HepG2 (cell line): ENCODE results near the gene CARHSP1. TPM values are rescaled to one million over a fixed set of nuclear protein-coding genes. Genes with fewer than 3 reads are reported as not detected.

Experiments used
- AKAP8 ChIP-seq: sonication (generic); formaldehyde crosslinking; IDR thresholded peaks from 2 replicates; pipeline ENCODE4 v1.5.1; 2020; ENCODE audit warnings: mild to moderate bottlenecking, missing genetic modification reagents
- BRD4 ChIP-seq: sonication (generic); formaldehyde crosslinking; IDR thresholded peaks from 2 replicates; pipeline ENCODE4 v1.4.0; 2020; ENCODE audit warnings: missing genetic modification reagents
- GATAD2A ChIP-seq: IDR thresholded peaks from 2 replicates; pipeline ENCODE4 v1.6.1; 2016
- HDAC2 ChIP-seq: sonication (generic); formaldehyde crosslinking; IDR thresholded peaks from 2 replicates; pipeline ENCODE4 v1.4.0; 2020; ENCODE audit warnings: missing genetic modification reagents
- HHEX ChIP-seq: IDR thresholded peaks from 2 replicates; pipeline ENCODE4 v1.6.1; 2016; ENCODE audit warnings: control low read depth
- KLF9 ChIP-seq: IDR thresholded peaks from 2 replicates; pipeline ENCODE4 v1.6.1; 2016; ENCODE audit warnings: low read depth
- MTA3 ChIP-seq: sonication (generic); formaldehyde crosslinking; IDR thresholded peaks from 2 replicates; pipeline ENCODE4 v1.4.0; 2020; ENCODE audit warnings: missing genetic modification reagents
- PCBP1 ChIP-seq: fragments of 200-400 bp; formaldehyde crosslinking; IDR thresholded peaks from 2 replicates; pipeline ENCODE4 v1.6.1; 2017; ENCODE audit warnings: mild to moderate bottlenecking, low read depth, low read length, borderline replicate concordance
- PRPF4 ChIP-seq: fragments of 200-400 bp; formaldehyde crosslinking; IDR thresholded peaks from 2 replicates; pipeline ENCODE4 v1.6.1; 2016; ENCODE audit warnings: low read length, low read depth; ENCODE audit not compliant: poor library complexity, severe bottlenecking
- SMAD3 ChIP-seq: sonication (generic); formaldehyde crosslinking; IDR thresholded peaks from 2 replicates; pipeline ENCODE4 v1.4.0; 2020; ENCODE audit warnings: missing genetic modification reagents
- TEAD3 ChIP-seq: optimal IDR thresholded peaks from 2 replicates; pipeline ENCODE3; 2016; ENCODE audit warnings: borderline replicate concordance
- TRIM24 ChIP-seq: sonication (generic); formaldehyde crosslinking; IDR thresholded peaks from 2 replicates; pipeline ENCODE4 v1.8.0; 2022; ENCODE audit warnings: mild to moderate bottlenecking, missing genetic modification reagents
- YEATS4 ChIP-seq: sonication (generic); formaldehyde crosslinking; IDR thresholded peaks from 2 replicates; pipeline ENCODE4 v1.4.0; 2020; ENCODE audit warnings: missing genetic modification reagents, borderline replicate concordance
- ZIK1 ChIP-seq: sonication (generic); formaldehyde crosslinking; IDR thresholded peaks from 2 replicates; pipeline ENCODE4 v1.5.0; 2020; ENCODE audit warnings: mild to moderate bottlenecking, low read depth, missing genetic modification reagents, borderline replicate concordance
- ZNF136 ChIP-seq: sonication (generic); formaldehyde crosslinking; IDR thresholded peaks from 2 replicates; pipeline ENCODE4 v1.8.1; 2022; ENCODE audit warnings: low read depth, mild to moderate bottlenecking, moderate library complexity, missing genetic modification reagents
- ZNF34 ChIP-seq: sonication (generic); formaldehyde crosslinking; IDR thresholded peaks from 2 replicates; pipeline ENCODE4 v1.4.0; 2020; ENCODE audit warnings: mild to moderate bottlenecking, missing genetic modification reagents, borderline replicate concordance
- ZNF432 ChIP-seq: sonication (generic); formaldehyde crosslinking; IDR thresholded peaks from 2 replicates; pipeline ENCODE4 v1.5.0; 2020; ENCODE audit warnings: missing genetic modification reagents, mild to moderate bottlenecking, borderline replicate concordance
- ZNF558 ChIP-seq: sonication (generic); formaldehyde crosslinking; IDR thresholded peaks from 2 replicates; pipeline ENCODE4 v1.9.0; 2022; ENCODE audit warnings: mild to moderate bottlenecking, missing genetic modification reagents, borderline replicate concordance
- polyA plus RNA-seq, 8 experiments: library from polyadenylated mRNA; depleted of rRNA in 3 of 8; stranded (reverse) in 7 of 8; unstranded in 1 of 8; fragments of >200 nt; fragmentation: Illumina TruSeq in 4 of 8; extraction: Trizol in 4 of 8; gene quantifications; 2 replicates each; pipeline versions ENCODE4 v1.2.1 to v1.2.3, GENCODE V29; 2011 to 2016; ENCODE audit warnings: low read depth in 4 of 8, missing spikeins in 1 of 8, mixed read lengths in 1 of 8; ENCODE audit not compliant: insufficient read depth in 1 of 8
- total RNA-seq, 5 experiments: library from RNA; depleted of rRNA; stranded (reverse); fragments of >200 nt; fragmentation: Illumina TruSeq; extraction: Trizol; gene quantifications; 2 replicates each; pipeline ENCODE4 v1.2.3, GENCODE V29; 2016; ENCODE audit warnings: low read depth in 1 of 5
- TF ChIP-seq, protein P1 (sequence below): sonication (generic); formaldehyde crosslinking; IDR thresholded peaks from 2 replicates; pipeline ENCODE4 v1.4.0; 2020; ENCODE audit warnings: missing genetic modification reagents
- TF ChIP-seq, protein P2 (sequence below): sonication (generic); formaldehyde crosslinking; IDR thresholded peaks from 2 replicates; pipeline ENCODE4 v1.4.0; 2020; ENCODE audit warnings: missing genetic modification reagents; ENCODE audit errors: not compliant biosample characterization
- TF ChIP-seq, protein P3 (sequence below), 2 experiments: sonication (generic) in 1 of 2; formaldehyde crosslinking in 1 of 2; IDR thresholded peaks; 2 replicates each; pipeline versions ENCODE4 v1.5.1 to v1.6.1; 2011 to 2020; ENCODE audit warnings: borderline replicate concordance in 1 of 2, low read depth in 1 of 2, low read length in 1 of 2, mild to moderate bottlenecking in 1 of 2, missing genetic modification reagents in 1 of 2, moderate library complexity in 1 of 2
- TF ChIP-seq, protein P4 (sequence below): IDR thresholded peaks from 2 replicates; pipeline ENCODE4 v1.6.1; 2016

Gene CARHSP1
- total and polyA plus RNA-seq, 2 of the 13 experiments (the other 11 are each of a cell fraction or from before 2014, with no cell fraction given) = 173 to 345 TPM

DNA sequence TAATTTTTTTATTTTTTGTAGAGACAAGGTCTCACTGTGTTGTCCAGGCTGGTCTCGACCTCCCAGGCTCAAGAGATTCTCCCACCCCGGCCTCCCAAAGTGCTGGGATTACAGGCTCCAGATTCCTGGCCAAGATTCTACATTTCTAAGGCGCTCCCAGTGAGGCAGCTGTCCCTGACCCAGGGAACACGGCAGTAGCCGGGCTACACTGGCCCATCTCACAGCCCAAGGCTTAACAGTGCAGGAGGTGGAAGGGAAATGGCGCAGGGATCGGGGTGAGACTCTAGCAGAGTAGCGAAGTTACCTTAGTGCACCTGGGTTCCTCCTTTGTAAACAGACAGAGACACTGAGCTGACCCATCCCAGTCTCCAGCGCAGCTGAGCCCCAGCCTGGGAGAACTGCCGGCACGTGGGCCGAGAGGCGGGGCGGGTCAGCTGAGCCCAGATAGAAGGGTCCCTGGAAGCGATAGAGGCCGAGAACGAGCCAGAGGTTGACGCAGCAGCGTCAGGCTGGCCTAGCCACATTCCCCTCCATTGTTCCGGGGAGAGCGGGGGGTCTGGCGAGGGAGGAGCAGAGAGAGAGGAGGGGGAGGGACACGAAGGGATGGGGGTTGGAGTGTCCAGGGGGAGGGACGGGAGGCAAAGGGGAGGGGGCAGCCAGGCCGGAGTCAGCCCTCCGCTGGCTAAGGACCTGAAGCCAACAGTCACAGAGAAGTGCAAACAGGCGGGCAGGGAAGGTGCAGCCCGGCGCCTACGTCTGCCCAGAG is 2.5 kb downstream of the CARHSP1 start (continued):
- TF ChIP-seq, protein P1, sequence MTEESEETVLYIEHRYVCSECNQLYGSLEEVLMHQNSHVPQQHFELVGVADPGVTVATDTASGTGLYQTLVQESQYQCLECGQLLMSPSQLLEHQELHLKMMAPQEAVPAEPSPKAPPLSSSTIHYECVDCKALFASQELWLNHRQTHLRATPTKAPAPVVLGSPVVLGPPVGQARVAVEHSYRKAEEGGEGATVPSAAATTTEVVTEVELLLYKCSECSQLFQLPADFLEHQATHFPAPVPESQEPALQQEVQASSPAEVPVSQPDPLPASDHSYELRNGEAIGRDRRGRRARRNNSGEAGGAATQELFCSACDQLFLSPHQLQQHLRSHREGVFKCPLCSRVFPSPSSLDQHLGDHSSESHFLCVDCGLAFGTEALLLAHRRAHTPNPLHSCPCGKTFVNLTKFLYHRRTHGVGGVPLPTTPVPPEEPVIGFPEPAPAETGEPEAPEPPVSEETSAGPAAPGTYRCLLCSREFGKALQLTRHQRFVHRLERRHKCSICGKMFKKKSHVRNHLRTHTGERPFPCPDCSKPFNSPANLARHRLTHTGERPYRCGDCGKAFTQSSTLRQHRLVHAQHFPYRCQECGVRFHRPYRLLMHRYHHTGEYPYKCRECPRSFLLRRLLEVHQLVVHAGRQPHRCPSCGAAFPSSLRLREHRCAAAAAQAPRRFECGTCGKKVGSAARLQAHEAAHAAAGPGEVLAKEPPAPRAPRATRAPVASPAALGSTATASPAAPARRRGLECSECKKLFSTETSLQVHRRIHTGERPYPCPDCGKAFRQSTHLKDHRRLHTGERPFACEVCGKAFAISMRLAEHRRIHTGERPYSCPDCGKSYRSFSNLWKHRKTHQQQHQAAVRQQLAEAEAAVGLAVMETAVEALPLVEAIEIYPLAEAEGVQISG (CRISPR knock-in tag) = peak; percentile 79
- TF ChIP-seq HHEX (CRISPR knock-in tag) = no peak; the same call in 1 of the 2 replicates
- TF ChIP-seq, protein P2, sequence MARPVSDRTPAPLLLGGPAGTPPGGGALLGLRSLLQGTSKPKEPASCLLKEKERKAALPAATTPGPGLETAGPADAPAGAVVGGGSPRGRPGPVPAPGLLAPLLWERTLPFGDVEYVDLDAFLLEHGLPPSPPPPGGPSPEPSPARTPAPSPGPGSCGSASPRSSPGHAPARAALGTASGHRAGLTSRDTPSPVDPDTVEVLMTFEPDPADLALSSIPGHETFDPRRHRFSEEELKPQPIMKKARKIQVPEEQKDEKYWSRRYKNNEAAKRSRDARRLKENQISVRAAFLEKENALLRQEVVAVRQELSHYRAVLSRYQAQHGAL = no peak
- TF ChIP-seq TRIM24 (CRISPR knock-in tag) = 0 out of 2 replicates have a peak, but pooled peaks have one; percentile 27
- TF ChIP-seq ZNF34 (CRISPR knock-in tag) = no peak
- TF ChIP-seq ZIK1 (CRISPR knock-in tag) = peak; percentile 64; the same call in 1 of the 2 replicates
- TF ChIP-seq, protein P3, sequence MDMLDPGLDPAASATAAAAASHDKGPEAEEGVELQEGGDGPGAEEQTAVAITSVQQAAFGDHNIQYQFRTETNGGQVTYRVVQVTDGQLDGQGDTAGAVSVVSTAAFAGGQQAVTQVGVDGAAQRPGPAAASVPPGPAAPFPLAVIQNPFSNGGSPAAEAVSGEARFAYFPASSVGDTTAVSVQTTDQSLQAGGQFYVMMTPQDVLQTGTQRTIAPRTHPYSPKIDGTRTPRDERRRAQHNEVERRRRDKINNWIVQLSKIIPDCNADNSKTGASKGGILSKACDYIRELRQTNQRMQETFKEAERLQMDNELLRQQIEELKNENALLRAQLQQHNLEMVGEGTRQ (IDR thresholded peaks at IDR 0.05; ENCODE audit: low read depth, low read length) = peak; percentile 81
- TF ChIP-seq, protein P3 (CRISPR knock-in tag; IDR thresholded peaks at IDR 0.05; ENCODE audit: borderline replicate concordance) = peak; percentile 83; the same call in 1 of the 2 replicates
- TF ChIP-seq SMAD3 (CRISPR knock-in tag) = no peak; the same call in 1 of the 2 replicates
- no peak; the same call in 1 of the 2 replicates for TF ChIP-seq ZNF432
- peak; percentile 74 for TF ChIP-seq HDAC2
- TF ChIP-seq GATAD2A (CRISPR knock-in tag) = peak; percentile 79
- TF ChIP-seq TEAD3 (CRISPR knock-in tag) = peak; percentile 83
- TF ChIP-seq PCBP1 = no peak
- TF ChIP-seq ZNF558 (CRISPR knock-in tag) = peak; percentile 78; the same call in 1 of the 2 replicates
- TF ChIP-seq MTA3 (CRISPR knock-in tag) = no peak
- TF ChIP-seq YEATS4 = 0 out of 2 replicates have a peak, but pooled peaks have one; percentile 59
- TF ChIP-seq ZNF136 (CRISPR knock-in tag) = no peak
- peak; percentile 90; the same call in 1 of the 2 replicates for TF ChIP-seq KLF9 (CRISPR knock-in tag)
- TF ChIP-seq PRPF4 = no peak
- peak; percentile 83; the same call in 1 of the 2 replicates for TF ChIP-seq AKAP8 (CRISPR knock-in tag)
- TF ChIP-seq, protein P4, sequence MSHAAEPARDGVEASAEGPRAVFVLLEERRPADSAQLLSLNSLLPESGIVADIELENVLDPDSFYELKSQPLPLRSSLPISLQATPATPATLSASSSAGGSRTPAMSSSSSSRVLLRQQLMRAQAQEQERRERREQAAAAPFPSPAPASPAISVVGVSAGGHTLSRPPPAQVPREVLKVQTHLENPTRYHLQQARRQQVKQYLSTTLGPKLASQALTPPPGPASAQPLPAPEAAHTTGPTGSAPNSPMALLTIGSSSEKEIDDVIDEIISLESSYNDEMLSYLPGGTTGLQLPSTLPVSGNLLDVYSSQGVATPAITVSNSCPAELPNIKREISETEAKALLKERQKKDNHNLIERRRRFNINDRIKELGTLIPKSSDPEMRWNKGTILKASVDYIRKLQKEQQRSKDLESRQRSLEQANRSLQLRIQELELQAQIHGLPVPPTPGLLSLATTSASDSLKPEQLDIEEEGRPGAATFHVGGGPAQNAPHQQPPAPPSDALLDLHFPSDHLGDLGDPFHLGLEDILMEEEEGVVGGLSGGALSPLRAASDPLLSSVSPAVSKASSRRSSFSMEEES = peak; percentile 94
- no peak for TF ChIP-seq BRD4
